HEK293T (cell line): ENCODE data around the gene AGPS.

ENCODE experiments used
- CTCF ChIA-PET: fragments of 350-600 bp; formaldehyde crosslinking; extraction: SDS; loops from one replicate; lab custom pipeline; 2021; ENCODE audit warnings: antibody characterized with exemption, inconsistent platforms; lab: Yijun Ruan, JAX
- POLR2A ChIA-PET: fragments of 350-600 bp; formaldehyde crosslinking; extraction: SDS; loops from one replicate; lab custom pipeline; 2020; ENCODE audit warnings: antibody characterized with exemption, inconsistent platforms; lab: Yijun Ruan, JAX
- DNase-seq: peaks from one replicate; pipeline ENCODE4 v3.0.0; 2012; ENCODE audit warnings: mixed read lengths; ENCODE audit errors: extremely low spot score
- ARNT ChIP-seq: fragments of 450-650 bp; IDR thresholded peaks from 2 replicates; pipeline ENCODE4 v1.6.1; 2017; ENCODE audit warnings: mild to moderate bottlenecking
- BHLHE40 ChIP-seq: fragments of 450-650 bp; IDR thresholded peaks from 2 replicates; pipeline ENCODE4 v1.6.1; 2016; ENCODE audit warnings: mild to moderate bottlenecking, moderate library complexity, borderline replicate concordance
- ELF4 ChIP-seq: fragments of 450-650 bp; IDR thresholded peaks from 2 replicates; pipeline ENCODE4 v1.6.1; 2017; ENCODE audit warnings: antibody characterized with exemption
- FOXA1 ChIP-seq: fragments of 450-650 bp; IDR thresholded peaks from 2 replicates; pipeline ENCODE4 v1.6.1; 2016; ENCODE audit warnings: mild to moderate bottlenecking
- FOXK2 ChIP-seq: fragments of 450-650 bp; IDR thresholded peaks from 2 replicates; pipeline ENCODE4 v1.6.1; 2016; ENCODE audit warnings: mild to moderate bottlenecking
- FOXM1 ChIP-seq: fragments of 450-650 bp; IDR thresholded peaks from 2 replicates; pipeline ENCODE4 v1.6.1; 2017; ENCODE audit warnings: mild to moderate bottlenecking, borderline replicate concordance
- HDGF ChIP-seq: fragments of 450-650 bp; IDR thresholded peaks from 2 replicates; pipeline ENCODE4 v1.6.1; 2017; ENCODE audit warnings: antibody characterized with exemption, borderline replicate concordance
- L3MBTL2 ChIP-seq: fragments of 450-650 bp; conservative IDR thresholded peaks from 2 replicates; pipeline ENCODE4 v1.6.1; 2016; ENCODE audit warnings: mild to moderate bottlenecking
- LEF1 ChIP-seq: fragments of 450-650 bp; IDR thresholded peaks from 2 replicates; pipeline ENCODE4 v1.6.1; 2017; ENCODE audit warnings: mild to moderate bottlenecking, borderline replicate concordance
- NFRKB ChIP-seq: fragments of 450-650 bp; IDR thresholded peaks from 2 replicates; pipeline ENCODE4 v1.6.1; 2016; ENCODE audit warnings: mild to moderate bottlenecking, moderate library complexity
- PKNOX1 ChIP-seq: fragments of 450-650 bp; IDR thresholded peaks from 2 replicates; pipeline ENCODE4 v1.6.1; 2016
- SP1 ChIP-seq: fragments of 450-650 bp; IDR thresholded peaks from 2 replicates; pipeline ENCODE4 v1.6.1; 2017
- SUZ12 ChIP-seq: fragments of 450-650 bp; IDR thresholded peaks from 2 replicates; pipeline ENCODE4 v1.6.1; 2016; ENCODE audit warnings: mild to moderate bottlenecking
- TARDBP ChIP-seq: fragments of 450-650 bp; IDR thresholded peaks from 2 replicates; pipeline ENCODE4 v1.6.1; 2016
- ZNF384 ChIP-seq: fragments of 450-650 bp; IDR thresholded peaks from 2 replicates; pipeline ENCODE4 v1.6.1; 2016

Gene AGPS

GRCh38 chr2:177592397-177592796, 199.8 kb downstream of the AGPS start:
- CTCF ChIA-PET = interaction anchor here (0.8 kb wide), 1 partner anchor 14 kb away, joined by 3 read pairs; no protein-coding TSS in a partner anchor
- no peak for TF ChIP-seq ARNT
- TF ChIP-seq FOXM1 = no peak
- no peak for TF ChIP-seq FOXK2
- no peak for TF ChIP-seq LEF1
- no peak for TF ChIP-seq HDGF
- TF ChIP-seq NFRKB = no peak
- no peak for TF ChIP-seq FOXA1
- TF ChIP-seq ZNF384 = no peak
- no peak for TF ChIP-seq BHLHE40
- no peak for TF ChIP-seq ELF4
- POLR2A ChIA-PET = interaction anchor here (1.1 kb wide), 1 partner anchor 11 kb away, joined by 3 read pairs; no protein-coding TSS in a partner anchor
- no peak for DNase-seq

DNA sequence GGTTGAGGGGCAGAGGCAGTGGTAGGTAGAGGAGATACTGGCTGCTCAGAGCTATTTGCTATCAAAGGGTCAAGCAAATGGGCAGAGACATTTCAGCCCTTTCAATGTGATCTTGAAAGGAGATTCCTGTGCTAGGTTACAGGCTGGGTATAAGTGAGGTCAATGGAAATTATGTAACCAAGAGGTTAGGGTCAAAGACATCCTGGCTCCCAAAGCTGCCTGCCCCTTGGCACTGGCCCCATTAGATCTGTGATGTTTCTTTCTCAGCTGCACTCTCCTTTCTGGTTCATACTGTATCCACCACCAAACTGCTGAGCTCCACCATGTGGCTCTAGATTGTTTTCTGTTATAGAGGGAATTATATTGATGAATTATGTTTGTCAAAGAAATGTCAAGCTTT, 200.4 kb downstream of the AGPS start:
- ChIA-PET CTCF (interaction anchor here (0.8 to 1.8 kb wide), 2 partner anchors 12 to 15 kb away, joined by 3 to 4 read pairs; no protein-coding TSS in a partner anchor), POLR2A (no interaction called here)
- no peak for DNase-seq
- TF ChIP-seq FOXA1 (no peak), TARDBP (no peak), PKNOX1 (no peak), FOXM1 (no peak), L3MBTL2 (no peak), BHLHE40 (no peak), FOXK2 (no peak), ZNF384 (no peak), HDGF (no peak), ELF4 (no peak), SUZ12 (no peak), ARNT (no peak), SP1 (no peak)

- DNase-seq = no peak
- 0 out of 2 replicates have a peak, but pooled peaks have one; percentile 17 for TF ChIP-seq PKNOX1
- no peak for TF ChIP-seq ARNT
- ChIA-PET CTCF (interaction anchor here (1.8 kb wide), 1 partner anchor 11 kb away, joined by 4 read pairs; no protein-coding TSS in a partner anchor), POLR2A (no interaction called here)
Measured at GRCh38 chr2:177593402-177593801, 200.8 kb downstream of the AGPS start.
